NCI-H1092 treated with DMSO at 0.1 percent for 48 hours (cell line): ENCODE results near the gene LIPT2.

Experiments
- DNase-seq: peaks from one replicate; lab custom pipeline; 2025; lab: John Stamatoyannopoulos, UW

The LIPT2 gene

GRCh38 chr11:74494916-74495315 lies 1.4 kb upstream of the LIPT2 start:
- DNase-seq = no peak

GRCh38 chr11:74493791-74494630 lies 487 bp upstream of the LIPT2 start:
- no peak for DNase-seq

- DNase-seq = no peak
Observed at GRCh38 chr11:74492084-74492483, 1.4 kb downstream of the LIPT2 start.

DNA sequence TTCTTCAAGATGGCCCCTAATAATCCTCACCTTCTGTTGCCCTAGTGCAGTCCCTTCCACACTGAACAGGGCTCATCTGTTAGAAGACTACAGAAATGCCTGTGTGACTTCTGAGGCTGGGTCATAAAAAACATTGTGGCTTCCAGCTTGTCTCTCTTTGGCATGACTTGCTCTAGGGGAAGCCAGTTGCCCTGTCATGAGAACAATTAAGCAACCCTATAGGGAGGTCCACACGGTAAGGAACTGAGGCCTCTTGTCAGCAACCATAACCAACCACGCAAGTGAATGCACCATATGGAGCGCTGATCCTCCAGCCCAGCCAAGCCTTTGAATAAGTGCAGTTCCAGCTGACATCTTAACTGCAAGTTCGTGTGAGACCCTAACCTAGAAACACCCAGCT lies 2.6 kb downstream of the LIPT2 start:
- no peak for DNase-seq

GRCh38 chr11:74487875-74488274 lies 5.6 kb downstream of the LIPT2 start:
- no peak for DNase-seq

DNA sequence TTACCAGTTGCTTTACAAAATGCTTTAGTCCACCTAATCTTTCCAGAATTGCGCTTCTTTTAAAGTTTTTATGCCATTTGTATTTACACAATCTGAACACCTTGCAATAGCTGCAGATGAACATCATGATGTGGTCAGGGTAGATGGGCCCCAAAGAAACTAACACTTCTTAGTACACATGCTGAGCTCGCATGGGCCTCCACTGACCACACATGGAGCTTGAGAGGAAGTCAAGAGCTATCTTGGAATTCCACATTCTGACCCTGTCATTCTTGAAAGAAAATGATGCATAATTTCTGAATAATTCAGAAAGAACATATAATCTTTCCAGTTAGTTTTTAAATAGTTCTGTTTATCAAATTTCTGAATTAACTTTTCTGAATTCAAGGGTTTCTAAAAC lies 7.7 kb downstream of the LIPT2 start:
- DNase-seq = no peak

DNA sequence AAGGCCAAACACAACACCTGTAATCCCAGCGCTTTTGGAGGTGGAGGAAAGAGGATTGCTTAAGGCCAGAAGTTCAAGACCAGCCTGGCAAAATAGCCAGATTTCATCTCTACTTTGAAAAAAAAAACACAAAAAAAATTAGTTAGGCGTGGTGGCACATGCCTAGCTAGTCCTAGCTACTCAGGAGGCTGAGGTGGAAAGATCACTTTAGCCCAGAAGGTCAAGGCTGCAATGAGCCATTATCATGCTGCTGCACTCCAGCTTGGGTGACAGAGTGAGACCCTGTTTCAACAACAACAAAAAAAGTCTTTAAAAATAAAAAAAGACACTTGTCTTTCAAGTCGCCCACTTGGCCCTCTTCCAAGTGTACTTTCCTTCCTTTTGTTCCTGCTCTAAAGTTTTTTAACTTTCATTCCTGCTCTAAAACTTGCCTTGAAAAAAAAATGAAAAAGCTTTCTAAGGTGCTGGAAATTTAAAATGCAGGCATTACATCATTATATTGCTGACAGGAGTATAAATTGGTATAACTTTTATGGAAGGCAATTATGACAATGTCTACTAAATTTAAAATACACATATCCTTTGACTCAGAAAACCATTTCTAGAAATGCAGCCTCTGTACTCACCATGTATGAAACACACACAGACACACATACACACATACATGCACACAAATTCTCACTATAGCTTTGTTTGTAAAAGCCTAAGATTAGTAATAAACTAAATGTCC lies 12.7 kb downstream of the LIPT2 start:
- no peak for DNase-seq

DNA sequence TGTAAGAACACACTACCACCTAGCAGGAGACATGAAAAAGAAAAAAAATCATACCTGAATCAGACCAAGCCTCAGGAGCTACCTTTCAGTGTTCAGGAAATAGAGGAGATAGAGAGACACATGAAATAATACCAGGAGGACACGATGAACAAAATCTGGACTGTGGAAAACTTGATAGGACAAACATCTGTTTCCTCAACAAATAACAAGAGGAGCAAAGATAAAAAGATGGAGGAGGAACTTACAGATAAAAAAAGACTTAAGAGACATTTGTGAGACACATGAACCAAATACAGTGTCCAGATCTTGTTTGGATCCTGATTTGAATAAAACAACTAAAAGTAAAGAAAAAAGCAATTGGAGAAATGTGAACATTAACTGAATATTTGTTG lies 13.8 kb downstream of the LIPT2 start:
- no peak for DNase-seq

DNA sequence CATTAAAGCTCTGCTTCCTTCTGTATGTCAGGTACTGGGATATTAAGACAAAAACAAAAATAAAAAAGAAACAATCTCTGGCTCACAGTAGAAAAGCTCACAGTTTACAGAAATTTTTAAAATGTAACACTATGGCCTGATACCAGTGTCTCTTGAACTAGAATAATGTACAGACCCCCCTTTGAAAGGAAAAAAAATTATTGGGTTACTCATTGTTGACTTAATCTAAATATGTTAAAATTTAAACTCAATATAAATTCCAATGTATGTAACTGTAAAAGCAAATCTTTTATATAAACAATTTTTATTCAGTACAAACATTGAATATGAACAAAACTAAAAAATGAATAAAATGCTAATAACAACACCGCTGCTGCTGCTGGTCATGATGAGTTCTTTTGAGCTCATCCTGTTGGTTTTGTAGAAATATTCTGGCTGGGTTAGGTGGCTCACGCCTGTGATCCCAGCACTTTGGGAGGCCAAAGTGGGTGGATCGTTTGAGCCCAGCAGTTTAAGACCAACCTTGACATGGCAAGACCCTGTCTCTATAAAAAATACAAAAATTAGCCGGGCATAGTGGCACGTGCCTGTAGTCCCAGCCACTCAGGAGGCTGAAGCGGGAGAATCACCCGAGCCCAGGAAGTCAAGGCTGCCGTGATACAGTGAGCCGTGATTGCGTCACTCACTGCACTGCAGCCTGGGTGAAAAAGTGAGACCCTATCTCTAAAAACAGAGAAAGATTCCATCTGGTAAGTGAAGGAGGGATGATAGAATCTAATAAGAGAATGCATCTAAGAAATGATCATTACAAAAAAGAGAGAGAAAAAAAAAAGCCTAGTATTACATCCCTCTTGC lies 14.4 kb downstream of the LIPT2 start:
- no peak for DNase-seq

DNA sequence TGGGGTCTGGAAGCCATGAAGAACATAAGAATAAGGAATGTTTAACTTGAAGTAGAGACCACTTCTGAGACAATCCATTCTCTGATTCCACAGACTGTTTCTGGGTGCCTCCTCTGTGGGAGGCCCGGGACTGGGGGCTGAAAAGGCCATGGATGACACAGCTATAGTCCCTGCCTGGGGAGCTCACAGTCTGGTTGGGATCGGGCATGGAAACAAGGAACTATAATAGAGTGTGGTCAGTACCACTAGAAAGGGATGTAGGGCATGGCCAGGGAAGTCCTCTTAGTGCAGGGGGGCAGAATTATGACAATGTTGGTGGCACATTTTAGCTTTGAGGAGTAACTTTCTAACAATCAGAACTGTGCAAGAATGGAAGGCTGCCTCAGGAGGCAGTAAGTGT lies 17.0 kb downstream of the LIPT2 start:
- DNase-seq = no peak

- DNase-seq = no peak
Observed at GRCh38 chr11:74474316-74474715, 19.2 kb downstream of the LIPT2 start.

DNA sequence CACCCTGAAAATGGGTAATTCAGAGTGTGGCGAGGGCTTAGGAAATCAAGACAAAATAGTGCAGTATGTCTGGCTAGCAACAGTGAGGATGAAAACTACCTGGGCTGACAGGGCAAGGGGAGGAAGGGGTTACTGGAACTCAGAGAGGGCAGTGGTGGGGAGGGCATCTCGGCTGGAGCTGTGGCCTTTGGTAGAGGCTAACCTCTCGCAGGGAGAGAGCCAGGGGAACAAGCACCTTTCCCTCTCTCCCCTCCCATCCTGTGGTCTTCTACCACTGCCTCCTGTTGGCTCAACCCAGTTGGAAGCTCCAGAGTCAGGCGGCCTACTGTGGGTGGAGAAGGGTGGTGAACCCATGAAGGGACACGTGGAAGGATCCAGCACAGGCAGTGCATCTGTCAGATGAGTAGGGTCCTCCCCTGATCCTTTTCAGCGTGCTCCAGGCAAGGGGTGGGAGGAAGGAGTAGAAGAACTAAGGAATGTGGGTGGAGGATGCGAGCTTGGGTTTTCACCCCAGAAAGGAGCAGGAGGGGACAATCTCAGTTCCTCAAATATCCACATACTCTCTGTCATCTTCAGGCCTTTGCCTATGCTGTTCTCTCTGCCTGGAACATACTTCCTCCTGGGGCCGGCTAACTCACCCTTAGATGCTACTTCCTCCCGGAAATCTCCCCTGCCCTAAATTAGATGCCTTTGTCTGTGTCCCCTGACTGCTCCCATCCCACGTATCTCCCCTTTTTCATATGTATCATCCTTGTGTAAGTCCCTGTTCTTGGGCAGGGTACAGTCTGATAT lies 19.9 kb downstream of the LIPT2 start:
- DNase-seq = no peak

GRCh38 chr11:74471668-74472429 lies 21.7 kb downstream of the LIPT2 start:
- DNase-seq = no peak

- no peak for DNase-seq
Observed at GRCh38 chr11:74471037-74471436, 22.5 kb downstream of the LIPT2 start.

DNA sequence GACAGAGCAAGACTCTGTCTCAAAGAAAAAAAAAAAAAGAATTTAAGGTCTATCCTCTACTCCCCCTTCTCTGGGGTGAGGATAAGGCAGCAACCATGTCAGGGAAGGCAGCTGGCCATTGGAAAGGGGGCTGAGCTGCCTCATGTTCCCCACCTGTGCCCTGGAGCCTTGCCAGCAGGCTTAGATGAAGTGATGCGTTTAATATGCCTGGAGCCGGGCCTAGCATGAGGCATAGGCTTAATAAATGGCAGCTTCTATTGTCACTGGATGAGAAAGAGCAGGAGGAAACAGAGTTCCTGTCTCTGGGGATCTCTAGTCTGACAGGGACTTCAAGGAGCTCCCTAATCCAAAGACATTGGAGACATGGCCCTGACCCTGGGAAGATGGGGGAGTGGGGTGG lies 23.0 kb downstream of the LIPT2 start:
- peak; percentile 75 for DNase-seq

- DNase-seq = no peak
Observed at GRCh38 chr11:74468936-74469335, 24.6 kb downstream of the LIPT2 start.

DNA sequence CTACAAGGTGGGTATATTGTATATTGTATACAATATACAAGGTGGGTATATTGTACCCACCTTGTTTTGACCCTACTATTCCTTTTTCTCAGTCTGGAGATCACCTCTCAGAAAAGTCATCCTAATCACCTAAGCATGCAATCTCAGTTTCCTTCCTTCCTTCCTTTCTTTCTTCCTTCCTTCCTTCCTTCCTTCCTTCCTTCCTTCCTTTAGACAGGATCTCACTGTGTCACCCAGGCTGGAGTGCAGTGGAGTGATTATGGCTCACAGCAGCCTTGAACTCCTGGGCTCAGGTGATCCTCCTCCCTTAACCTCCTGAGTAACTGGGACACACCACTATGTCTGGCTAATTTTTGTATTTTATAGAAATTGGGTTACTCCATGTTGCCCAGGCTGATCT lies 25.0 kb downstream of the LIPT2 start:
- DNase-seq = no peak

DNA sequence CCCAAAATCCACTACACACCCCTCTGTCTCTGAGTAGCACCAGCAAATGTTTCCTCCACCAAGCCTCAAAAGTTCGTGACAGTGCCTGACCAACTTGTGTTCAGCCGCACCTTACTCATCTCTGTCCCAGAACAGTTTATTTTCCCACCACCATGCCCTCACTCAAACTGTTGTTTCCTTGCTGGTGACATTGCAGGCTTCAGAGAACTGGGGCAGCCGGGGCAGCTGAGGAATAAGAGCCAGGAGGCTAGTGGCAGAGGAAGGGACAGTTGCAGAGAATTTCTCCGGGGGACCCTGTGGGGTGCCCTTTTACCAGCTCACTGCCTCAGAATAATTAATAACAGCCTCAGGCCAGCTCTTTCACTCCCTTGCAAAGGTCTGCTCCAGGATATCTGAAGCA lies 25.5 kb downstream of the LIPT2 start:
- no peak for DNase-seq

DNA sequence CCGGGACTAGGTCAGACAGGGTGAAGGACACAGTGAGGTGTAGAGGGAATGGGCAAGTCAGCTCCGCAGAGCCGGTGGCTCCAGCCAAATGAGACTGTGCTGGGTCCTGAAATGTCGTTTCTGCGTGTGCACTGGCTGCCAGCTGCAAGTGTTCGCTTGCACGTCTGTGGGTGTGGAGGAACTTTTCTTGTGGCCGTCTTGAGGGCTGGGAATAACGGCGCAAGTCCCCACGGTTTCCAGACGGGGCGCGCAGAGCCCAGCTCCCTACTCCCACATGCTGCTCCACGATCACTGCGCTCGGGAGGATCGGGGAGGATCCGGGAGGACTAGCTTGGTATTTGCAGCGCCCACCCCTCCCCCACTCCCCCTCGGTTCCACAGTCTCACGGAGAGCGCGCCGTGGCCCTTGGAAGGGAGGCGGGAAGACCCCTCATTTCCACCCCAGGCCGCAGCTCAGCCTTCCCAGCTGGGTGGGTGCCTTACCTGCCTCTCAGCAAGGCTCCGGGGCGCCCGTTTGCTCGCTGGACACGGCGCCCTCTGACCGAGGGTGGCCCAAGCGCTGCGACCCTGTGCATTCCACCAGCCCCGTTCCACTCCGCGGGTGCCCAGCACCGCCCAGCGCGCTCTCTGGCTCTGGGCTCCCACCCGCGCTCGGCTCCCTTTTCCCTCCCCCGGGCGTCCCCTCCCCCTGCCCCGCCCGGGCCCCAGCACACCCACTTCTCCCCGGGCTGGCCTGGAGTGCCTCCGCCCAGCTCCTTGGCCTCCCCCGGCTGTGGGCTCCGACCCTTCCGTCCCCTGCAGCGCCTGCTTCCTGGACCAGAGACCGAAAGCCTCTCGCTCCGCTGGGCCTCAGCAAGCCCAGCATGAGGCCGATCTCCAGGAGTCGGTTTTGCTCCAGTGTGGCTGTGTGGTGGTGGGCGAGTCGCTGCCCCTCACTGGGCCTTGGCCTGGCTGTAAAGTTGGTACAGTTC lies 26.3 kb downstream of the LIPT2 start, which contains the start of gene KCNE3:
Gene KCNE3, minus strand, starts transcription at position 634 of the 970 bp plus-strand sequence. CDS start 9,986 bp downstream, outside the sequence.
- DNase-seq = no peak

- DNase-seq = no peak
Observed at GRCh38 chr11:74465291-74465708, 28.2 kb downstream of the LIPT2 start.
